ENCODE data around the gene BRSK1.

Gene BRSK1

GRCh38 chr19:55275851-55276719, 7.7 kb upstream of the BRSK1 start:
- DNase-seq: no peak

GRCh38 chr19:55276720-55277430, 6.9 kb upstream of the BRSK1 start:
- no peak for DNase-seq

GRCh38 chr19:55277494-55277893, 6.3 kb upstream of the BRSK1 start:
- no peak for DNase-seq

GRCh38 chr19:55278391-55279135, 5.2 kb upstream of the BRSK1 start:
- DNase-seq: no peak

GRCh38 chr19:55279340-55279739, 4.5 kb upstream of the BRSK1 start:
- no peak for DNase-seq

GRCh38 chr19:55279770-55280643, 3.8 kb upstream of the BRSK1 start, which contains the start of gene HSPBP1:
TSS of gene HSPBP1 (minus strand) at chr19:55280110. CDS start at chr19:55279608, 502 bp downstream.
- peak; percentile 87 for DNase-seq

GRCh38 chr19:55284405-55285058, 735 bp downstream of the BRSK1 start:
- DNase-seq: no peak

GRCh38 chr19:55285229-55285890, 1.6 kb downstream of the BRSK1 start:
- no peak for DNase-seq

- DNase-seq: no peak
Observed at GRCh38 chr19:55287361-55288079, 3.7 kb downstream of the BRSK1 start.

- no peak for DNase-seq
Observed at GRCh38 chr19:55289117-55289796, 5.5 kb downstream of the BRSK1 start.

- no peak for DNase-seq
Observed at GRCh38 chr19:55297267-55297666, 13.5 kb downstream of the BRSK1 start.

GRCh38 chr19:55299991-55300390, 16.2 kb downstream of the BRSK1 start:
- no peak for DNase-seq

- no peak for DNase-seq
Observed at GRCh38 chr19:55300886-55301458, 17.2 kb downstream of the BRSK1 start.

- peak; percentile 20 for DNase-seq
Observed at GRCh38 chr19:55301459-55302317, 17.9 kb downstream of the BRSK1 start.

GRCh38 chr19:55302318-55302703, 18.5 kb downstream of the BRSK1 start:
- no peak for DNase-seq

- no peak for DNase-seq
Observed at GRCh38 chr19:55303477-55303876, 19.7 kb downstream of the BRSK1 start.

GRCh38 chr19:55304279-55304978, 20.6 kb downstream of the BRSK1 start:
- no peak for DNase-seq

GRCh38 chr19:55304980-55305379, 21.2 kb downstream of the BRSK1 start:
- no peak for DNase-seq
